Measurements from ENCODE around the gene STAT6.

GRCh38 chr12:57126061-57126460 is 14.9 kb upstream of the STAT6 start:
- TF ChIP-seq CTCF (IDR thresholded peaks at IDR 0.05; ENCODE audit: low read depth, low read length, poor library complexity, severe bottlenecking): no peak
- no peak for TF ChIP-seq EZH2phosphoT487 (IDR thresholded peaks at IDR 0.05; ENCODE audit: borderline replicate concordance, low read length)

Measured in DOHH2 (cell line).